HG03064 (cell line): Measurements from ENCODE around the gene MYO18A.

ENCODE experiments used
- ATAC-seq: cut with Tn5 transposase; IDR thresholded peaks from one replicate; pipeline ENCODE4 v1.9.1; 2021; ENCODE audit warnings: low read depth; ENCODE audit not compliant: unreplicated experiment

The MYO18A gene

DNA sequence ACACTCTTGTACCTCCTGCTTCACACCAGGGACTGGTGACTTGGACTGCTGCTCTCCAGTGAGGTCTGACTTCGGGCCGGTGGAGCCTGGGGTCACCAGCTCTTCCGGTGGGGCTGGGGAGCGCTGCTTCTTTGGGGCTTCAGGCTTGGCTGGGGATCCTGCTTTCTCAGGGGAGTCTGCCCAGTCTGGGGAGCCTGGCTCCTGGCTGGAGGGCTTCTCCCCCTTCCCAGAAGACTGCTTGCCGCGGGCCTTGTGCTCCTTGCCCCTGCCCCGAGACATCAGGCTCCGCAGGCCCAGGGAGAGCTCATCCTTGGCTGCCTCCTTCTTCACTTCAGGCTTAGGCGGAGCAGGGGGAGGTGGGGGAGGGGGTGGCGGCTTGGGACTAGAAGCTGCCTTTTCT, 52.4 kb downstream of the MYO18A start:
- ATAC-seq = no peak

DNA sequence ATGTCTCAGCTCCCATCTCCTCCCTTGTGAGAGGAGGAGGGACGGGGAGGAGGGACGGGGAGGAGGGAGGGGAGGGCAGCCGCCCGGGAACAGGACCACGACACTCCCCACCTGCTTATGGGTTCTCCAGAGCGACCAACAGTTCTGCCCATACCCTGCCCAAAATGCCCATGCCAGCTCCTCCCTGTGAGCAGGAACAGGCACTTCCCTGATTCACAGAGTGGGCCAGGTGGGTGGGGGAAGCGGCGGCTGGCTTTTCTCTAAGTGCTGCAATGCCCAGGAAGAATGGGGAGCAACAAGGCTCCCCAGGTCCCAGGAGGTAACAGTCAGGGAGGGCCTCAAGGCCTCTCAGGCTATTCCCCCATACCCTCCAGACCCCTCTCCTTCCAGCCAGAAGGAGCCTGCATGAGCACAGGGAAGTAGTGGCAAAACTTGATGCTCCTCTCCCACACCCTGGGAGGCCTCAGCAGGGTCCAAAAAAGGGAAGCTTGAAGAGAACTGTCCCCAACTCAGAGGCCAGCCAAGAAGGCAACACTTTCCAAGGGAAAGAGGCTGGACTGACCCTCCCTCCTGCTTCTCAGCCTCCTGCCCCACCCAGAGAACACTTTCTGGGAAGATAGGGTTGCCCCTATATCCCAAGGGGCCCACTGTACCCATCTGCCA, 53.8 kb downstream of the MYO18A start:
- no peak for ATAC-seq

- ATAC-seq = no peak
These were observed 54.5 kb downstream of the MYO18A start for GRCh38 chr17:29125651-29126050.

DNA sequence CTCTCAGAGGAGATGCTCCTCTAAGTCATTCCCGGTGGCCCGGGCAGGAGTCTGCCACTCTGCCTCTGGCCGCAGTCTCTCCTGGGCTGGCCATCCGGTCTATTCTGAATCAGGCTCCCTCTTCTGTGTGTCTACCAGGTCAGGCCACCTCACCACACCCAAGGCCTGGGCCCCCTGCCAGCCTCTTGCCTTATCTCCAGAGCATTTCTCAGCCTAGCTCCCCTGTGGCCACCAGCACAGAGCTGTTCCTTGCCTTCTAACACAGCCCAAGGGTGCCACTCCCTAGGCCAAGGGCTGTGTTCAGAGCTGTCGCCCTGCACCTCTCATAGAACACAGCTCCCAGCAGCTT, 55.3 kb downstream of the MYO18A start:
- ATAC-seq = no peak

DNA sequence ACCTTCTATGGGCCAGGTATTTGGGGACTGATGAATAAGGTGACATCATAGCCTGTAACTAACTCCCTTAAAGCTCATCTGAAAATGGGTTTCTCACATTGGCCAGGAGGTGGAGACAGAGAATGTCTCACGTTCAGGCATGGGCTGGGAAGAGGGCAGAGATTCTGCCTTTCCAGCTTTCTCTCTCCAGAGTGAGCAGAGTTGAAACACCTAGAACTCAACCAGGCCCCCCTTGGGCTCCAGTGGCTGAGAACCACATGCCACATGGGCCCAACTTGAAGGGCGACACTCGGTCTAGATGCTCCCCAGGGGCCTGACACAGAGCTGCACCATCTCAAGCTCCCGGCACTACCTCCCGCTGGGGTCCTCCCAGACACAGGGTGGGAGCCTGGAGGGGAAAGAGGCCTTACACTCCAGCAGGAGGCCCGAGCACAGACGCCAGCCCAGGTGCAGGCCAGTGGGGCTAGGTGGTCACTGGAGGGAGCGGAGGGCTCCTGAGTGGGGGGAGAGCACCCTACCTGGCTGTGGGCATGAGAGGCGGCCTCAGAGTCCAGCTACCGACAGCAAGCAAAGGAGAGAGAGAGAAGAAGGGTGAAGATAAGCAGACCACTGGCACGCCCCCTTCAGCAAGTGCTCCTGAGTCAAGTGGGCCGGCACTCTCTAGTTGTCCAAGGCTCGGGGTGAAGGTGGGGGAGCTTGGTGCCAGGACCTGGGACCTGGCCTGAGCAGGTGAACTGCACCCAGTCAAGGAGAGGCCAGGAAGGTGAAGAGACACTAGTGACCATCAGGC, 55.9 kb downstream of the MYO18A start:
- no peak for ATAC-seq

DNA sequence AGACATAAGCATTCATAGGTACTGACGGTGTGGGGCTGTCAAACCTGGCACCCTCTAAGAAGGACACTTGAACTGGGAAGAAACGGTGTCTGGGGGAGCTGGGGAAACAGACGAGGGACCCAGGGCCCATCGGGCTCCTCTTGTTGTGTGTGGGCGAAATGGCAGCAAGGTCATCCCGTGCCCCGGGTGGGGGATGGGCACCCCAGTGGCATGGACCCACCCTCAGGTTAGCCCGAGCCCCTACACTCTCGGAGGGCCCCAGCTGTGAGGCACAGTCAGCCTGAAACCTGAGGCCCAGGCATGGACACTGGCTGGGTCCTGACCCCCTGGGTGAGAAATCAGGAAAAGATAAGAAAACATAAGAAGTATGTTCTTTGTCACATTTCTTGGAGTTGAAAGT, 57.1 kb downstream of the MYO18A start:
- no peak for ATAC-seq

DNA sequence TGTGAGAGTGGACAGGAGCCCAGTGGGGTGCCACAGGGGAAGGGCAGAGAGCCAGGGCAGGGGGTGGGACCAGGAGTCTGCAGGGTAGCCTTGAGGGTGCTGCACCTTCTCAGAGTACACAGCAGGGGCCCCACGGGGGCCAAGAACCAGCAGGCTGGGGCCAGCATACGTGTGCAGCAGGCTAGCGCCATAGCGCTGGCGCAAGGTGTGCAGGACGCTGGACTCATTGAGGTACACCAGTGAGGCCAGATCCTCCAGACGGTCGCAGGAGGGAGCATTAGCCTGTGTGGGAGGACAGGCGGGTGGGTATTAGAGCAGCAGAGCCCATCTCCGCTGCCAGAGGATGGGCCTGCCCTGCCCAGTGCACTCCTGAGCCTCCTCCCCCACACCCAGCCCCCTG, 58.8 kb downstream of the MYO18A start:
- ATAC-seq = no peak

DNA sequence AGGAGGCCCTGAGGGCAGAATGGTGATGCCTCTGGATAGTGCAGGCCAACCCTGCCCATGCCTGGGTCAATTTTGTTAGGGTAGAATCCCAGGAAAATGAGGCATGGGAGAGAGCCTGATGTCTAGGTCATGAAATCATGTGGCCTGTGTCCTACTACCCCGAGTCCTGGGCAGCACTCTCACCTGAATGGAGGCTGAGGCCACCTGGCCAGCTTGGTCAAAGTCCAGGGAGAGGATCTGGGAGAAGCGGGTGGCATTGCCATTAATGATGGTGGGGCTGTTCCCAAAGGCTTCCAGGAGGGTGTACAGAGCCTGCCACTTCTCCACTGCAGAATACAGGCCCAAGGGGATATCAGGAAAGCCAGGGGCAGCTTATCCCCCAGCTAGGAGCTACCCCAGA, 59.8 kb downstream of the MYO18A start:
- no peak for ATAC-seq

GRCh38 chr17:29119265-29119664, 60.9 kb downstream of the MYO18A start:
- ATAC-seq = no peak

- no peak for ATAC-seq
These were observed 63.1 kb downstream of the MYO18A start for GRCh38 chr17:29116804-29117753.

- ATAC-seq = no peak
These were observed 64.0 kb downstream of the MYO18A start for GRCh38 chr17:29115961-29116803.

- ATAC-seq = no peak
These were observed 64.8 kb downstream of the MYO18A start for GRCh38 chr17:29115435-29115834.

DNA sequence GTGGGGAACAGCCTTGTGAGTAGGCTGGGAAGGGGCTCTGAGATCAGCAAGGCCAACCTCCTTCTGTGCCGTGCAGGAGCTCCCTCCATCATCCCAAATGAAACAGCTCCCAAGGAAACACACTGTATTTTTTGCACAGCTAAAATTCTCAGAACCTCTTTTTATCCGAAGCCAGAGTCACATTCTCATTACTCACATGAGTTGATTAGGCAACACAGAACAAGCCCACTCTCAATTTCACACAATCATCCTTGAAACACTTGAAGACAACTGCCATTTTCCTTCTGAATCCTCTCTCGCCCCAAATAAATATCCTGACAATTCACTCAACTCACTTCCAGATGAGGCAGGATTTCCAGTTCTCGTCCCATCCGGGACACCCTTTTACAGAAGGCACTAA, 66.1 kb downstream of the MYO18A start:
- ATAC-seq = no peak

- no peak for ATAC-seq
These were observed 66.9 kb downstream of the MYO18A start for GRCh38 chr17:29113334-29113733.

- ATAC-seq = no peak
These were observed 67.4 kb downstream of the MYO18A start for GRCh38 chr17:29112771-29113295.

GRCh38 chr17:29111816-29112499, 68.2 kb downstream of the MYO18A start:
- ATAC-seq = no peak

- no peak for ATAC-seq
These were observed 69.8 kb downstream of the MYO18A start for GRCh38 chr17:29110372-29110757.

- no peak for ATAC-seq
These were observed 70.5 kb downstream of the MYO18A start for GRCh38 chr17:29109477-29110371.
